HepG2 (cell line): ENCODE data around the gene TTC32. TPM values are rescaled to one million over a fixed set of nuclear protein-coding genes. Genes with fewer than 3 reads are reported as not detected.
A peak's percentile ranks its signal among the peaks of the same experiment; 100 is the strongest.

Experiments used
- ATF1 ChIP-seq: IDR thresholded peaks from 2 replicates; pipeline ENCODE4 v1.6.1; 2016; ENCODE audit warnings: mild to moderate bottlenecking, control low read depth
- ELF1 ChIP-seq: sonication (generic); formaldehyde crosslinking; IDR thresholded peaks from 2 replicates; pipeline ENCODE4 v1.4.0; 2020; ENCODE audit warnings: missing genetic modification reagents
- FOSL2 ChIP-seq: sonication (generic); formaldehyde crosslinking; IDR thresholded peaks from 2 replicates; pipeline ENCODE4 v1.4.0; 2020; ENCODE audit warnings: missing genetic modification reagents
- FOXK2 ChIP-seq: fragments of 450-650 bp; IDR thresholded peaks from 2 replicates; pipeline ENCODE4 v1.6.1; 2016
- HNRNPK ChIP-seq: fragments of 200-400 bp; formaldehyde crosslinking; IDR thresholded peaks from 2 replicates; pipeline ENCODE4 v1.6.1; 2018; ENCODE audit warnings: low read length, low read depth, moderate library complexity, mild to moderate bottlenecking; ENCODE audit not compliant: poor library complexity, severe bottlenecking
- NFE2L1 ChIP-seq: sonication (generic); formaldehyde crosslinking; IDR thresholded peaks from 2 replicates; pipeline ENCODE4 v1.4.0; 2020; ENCODE audit warnings: missing genetic modification reagents, mild to moderate bottlenecking, borderline replicate concordance
- ONECUT2 ChIP-seq: sonication (generic); formaldehyde crosslinking; IDR thresholded peaks from 2 replicates; pipeline ENCODE4 v1.4.0; 2020; ENCODE audit warnings: missing genetic modification reagents
- TBP ChIP-seq: sonication (generic); formaldehyde crosslinking; IDR thresholded peaks from 2 replicates; pipeline ENCODE4 v1.5.0; 2020; ENCODE audit warnings: missing genetic modification reagents
- TCF12 ChIP-seq, 2 experiments: fragments of 450-650 bp in 1 of 2; sonication (generic) in 1 of 2; formaldehyde crosslinking in 1 of 2; IDR thresholded peaks; 2 replicates each; pipeline versions ENCODE4 v1.6.1 to v1.8.0; 2017 to 2022; ENCODE audit warnings: antibody characterized with exemption in 1 of 2, mild to moderate bottlenecking in 1 of 2, missing genetic modification reagents in 1 of 2, moderate library complexity in 1 of 2
- TCF7L2 ChIP-seq: IDR thresholded peaks from 2 replicates; pipeline ENCODE4 v1.6.1; 2011; ENCODE audit warnings: mild to moderate bottlenecking, low read depth, low read length, moderate library complexity
- ZKSCAN8 ChIP-seq: IDR thresholded peaks from 2 replicates; pipeline ENCODE4 v1.6.1; 2016; ENCODE audit warnings: borderline replicate concordance, missing genetic modification reagents, missing compliant biosample characterization
- ZNF12 ChIP-seq: sonication (generic); formaldehyde crosslinking; IDR thresholded peaks from 2 replicates; pipeline ENCODE4 v1.5.0; 2020; ENCODE audit warnings: missing genetic modification reagents
- polyA plus RNA-seq, 8 experiments: library from polyadenylated mRNA; depleted of rRNA in 3 of 8; stranded (reverse) in 7 of 8; unstranded in 1 of 8; fragments of >200 nt; fragmentation: Illumina TruSeq in 4 of 8; extraction: Trizol in 4 of 8; gene quantifications; 2 replicates each; pipeline versions ENCODE4 v1.2.1 to v1.2.3, GENCODE V29; 2011 to 2016; ENCODE audit warnings: low read depth in 4 of 8, missing spikeins in 1 of 8, mixed read lengths in 1 of 8; ENCODE audit not compliant: insufficient read depth in 1 of 8
- total RNA-seq, 5 experiments: library from RNA; depleted of rRNA; stranded (reverse); fragments of >200 nt; fragmentation: Illumina TruSeq; extraction: Trizol; gene quantifications; 2 replicates each; pipeline ENCODE4 v1.2.3, GENCODE V29; 2016; ENCODE audit warnings: low read depth in 1 of 5
- TF ChIP-seq, protein P1 (sequence below): sonication (generic); formaldehyde crosslinking; IDR thresholded peaks from one replicate; pipeline ENCODE4 v1.5.1; 2020; ENCODE audit warnings: mild to moderate bottlenecking, missing genetic modification reagents; ENCODE audit errors: not compliant biosample characterization
- TF ChIP-seq, protein P2 (sequence below): sonication (generic); formaldehyde crosslinking; IDR thresholded peaks from 2 replicates; pipeline ENCODE4 v1.4.0; 2020; ENCODE audit warnings: mild to moderate bottlenecking, low read depth, missing genetic modification reagents
- TF ChIP-seq, protein P3 (sequence below): IDR thresholded peaks from 2 replicates; pipeline ENCODE4 v1.6.1; 2016; ENCODE audit warnings: mild to moderate bottlenecking, missing biosample characterization, missing genetic modification reagents
- TF ChIP-seq, protein P4 (sequence below): IDR thresholded peaks from 2 replicates; pipeline ENCODE4 v1.6.1; 2016; ENCODE audit warnings: missing compliant biosample characterization, missing genetic modification reagents, borderline replicate concordance
- TF ChIP-seq, protein P5 (sequence below): sonication (generic); IDR thresholded peaks from 2 replicates; pipeline ENCODE4 v1.6.1; 2016; ENCODE audit warnings: low read depth, borderline replicate concordance
- TF ChIP-seq, protein P6 (sequence below): sonication (generic); formaldehyde crosslinking; IDR thresholded peaks from 2 replicates; pipeline ENCODE4 v1.5.0; 2020; ENCODE audit warnings: mild to moderate bottlenecking, low read depth, missing genetic modification reagents, borderline replicate concordance

Gene TTC32
- total and polyA plus RNA-seq, 2 of the 13 experiments (the other 11 are each of a cell fraction or from before 2014, with no cell fraction given): 21.6 to 38.3 TPM

DNA sequence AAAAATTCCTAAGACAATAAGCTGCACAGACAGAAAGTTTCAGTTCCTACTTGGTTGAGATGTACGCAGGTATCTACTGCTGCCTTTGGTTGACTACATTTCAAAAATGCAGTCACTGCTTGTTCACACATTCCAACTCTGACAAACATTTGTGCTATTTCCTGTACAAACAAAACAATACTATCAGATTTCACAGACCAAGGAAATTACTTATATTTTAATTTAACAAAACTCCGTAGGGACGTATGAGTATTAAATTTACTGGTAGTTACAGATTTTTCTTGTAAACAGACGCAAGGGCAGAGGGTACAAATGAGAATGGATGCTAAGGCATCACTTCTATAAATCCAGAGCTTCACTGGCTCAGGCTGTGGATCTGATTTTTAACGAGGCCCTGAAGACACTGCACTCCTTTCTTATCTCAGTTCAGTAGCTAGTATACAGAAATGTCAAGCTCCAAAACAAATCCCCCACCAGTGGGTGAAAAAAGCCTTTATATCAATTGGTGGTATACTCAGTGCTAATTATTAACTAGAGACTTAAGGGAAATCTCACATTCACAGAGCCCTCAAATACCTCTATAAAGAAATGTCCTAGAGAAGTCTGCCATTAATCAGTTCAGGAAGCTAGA, 31.7 kb upstream of the TTC32 start (continued):
- TF ChIP-seq, protein P1, sequence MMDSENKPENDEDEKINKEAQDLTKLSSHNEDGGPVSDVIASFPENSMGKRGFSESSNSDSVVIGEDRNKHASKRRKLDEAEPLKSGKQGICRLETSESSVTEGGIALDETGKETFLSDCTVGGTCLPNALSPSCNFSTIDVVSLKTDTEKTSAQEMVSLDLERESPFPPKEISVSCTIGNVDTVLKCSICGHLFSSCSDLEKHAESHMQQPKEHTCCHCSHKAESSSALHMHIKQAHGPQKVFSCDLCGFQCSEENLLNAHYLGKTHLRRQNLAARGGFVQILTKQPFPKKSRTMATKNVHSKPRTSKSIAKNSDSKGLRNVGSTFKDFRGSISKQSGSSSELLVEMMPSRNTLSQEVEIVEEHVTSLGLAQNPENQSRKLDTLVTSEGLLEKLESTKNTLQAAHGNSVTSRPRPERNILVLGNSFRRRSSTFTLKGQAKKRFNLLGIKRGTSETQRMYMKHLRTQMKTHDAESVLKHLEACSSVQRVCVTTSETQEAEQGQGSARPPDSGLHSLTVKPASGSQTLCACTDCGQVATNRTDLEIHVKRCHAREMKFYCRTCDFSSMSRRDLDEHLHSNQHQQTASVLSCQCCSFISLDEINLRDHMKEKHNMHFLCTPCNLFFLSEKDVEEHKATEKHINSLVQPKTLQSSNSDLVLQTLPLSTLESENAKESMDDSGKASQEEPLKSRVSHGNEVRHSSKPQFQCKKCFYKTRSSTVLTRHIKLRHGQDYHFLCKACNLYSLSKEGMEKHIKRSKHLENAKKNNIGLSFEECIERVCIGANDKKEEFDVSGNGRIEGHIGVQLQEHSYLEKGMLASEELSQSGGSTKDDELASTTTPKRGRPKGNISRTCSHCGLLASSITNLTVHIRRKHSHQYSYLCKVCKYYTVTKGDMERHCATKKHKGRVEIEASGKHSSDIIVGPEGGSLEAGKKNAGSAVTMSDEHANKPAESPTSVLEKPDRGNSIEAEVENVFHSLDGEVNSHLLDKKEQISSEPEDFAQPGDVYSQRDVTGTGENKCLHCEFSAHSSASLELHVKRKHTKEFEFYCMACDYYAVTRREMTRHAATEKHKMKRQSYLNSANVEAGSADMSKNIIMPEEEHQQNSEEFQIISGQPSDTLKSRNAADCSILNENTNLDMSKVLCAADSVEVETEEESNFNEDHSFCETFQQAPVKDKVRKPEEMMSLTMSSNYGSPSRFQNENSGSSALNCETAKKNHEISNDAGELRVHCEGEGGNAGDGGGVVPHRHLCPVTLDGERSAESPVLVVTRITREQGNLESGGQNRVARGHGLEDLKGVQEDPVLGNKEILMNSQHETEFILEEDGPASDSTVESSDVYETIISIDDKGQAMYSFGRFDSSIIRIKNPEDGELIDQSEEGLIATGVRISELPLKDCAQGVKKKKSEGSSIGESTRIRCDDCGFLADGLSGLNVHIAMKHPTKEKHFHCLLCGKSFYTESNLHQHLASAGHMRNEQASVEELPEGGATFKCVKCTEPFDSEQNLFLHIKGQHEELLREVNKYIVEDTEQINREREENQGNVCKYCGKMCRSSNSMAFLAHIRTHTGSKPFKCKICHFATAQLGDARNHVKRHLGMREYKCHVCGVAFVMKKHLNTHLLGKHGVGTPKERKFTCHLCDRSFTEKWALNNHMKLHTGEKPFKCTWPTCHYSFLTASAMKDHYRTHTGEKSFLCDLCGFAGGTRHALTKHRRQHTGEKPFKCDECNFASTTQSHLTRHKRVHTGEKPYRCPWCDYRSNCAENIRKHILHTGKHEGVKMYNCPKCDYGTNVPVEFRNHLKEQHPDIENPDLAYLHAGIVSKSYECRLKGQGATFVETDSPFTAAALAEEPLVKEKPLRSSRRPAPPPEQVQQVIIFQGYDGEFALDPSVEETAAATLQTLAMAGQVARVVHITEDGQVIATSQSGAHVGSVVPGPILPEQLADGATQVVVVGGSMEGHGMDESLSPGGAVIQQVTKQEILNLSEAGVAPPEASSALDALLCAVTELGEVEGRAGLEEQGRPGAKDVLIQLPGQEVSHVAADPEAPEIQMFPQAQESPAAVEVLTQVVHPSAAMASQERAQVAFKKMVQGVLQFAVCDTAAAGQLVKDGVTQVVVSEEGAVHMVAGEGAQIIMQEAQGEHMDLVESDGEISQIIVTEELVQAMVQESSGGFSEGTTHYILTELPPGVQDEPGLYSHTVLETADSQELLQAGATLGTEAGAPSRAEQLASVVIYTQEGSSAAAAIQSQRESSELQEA (CRISPR knock-in tag): no peak
- TF ChIP-seq TBP (CRISPR knock-in tag) (no peak), TCF7L2 (no peak), ZNF12 (CRISPR knock-in tag) (peak; percentile 82), ZKSCAN8 (no peak), FOSL2 (0 out of 2 replicates have a peak, but pooled peaks have one; percentile 13), ELF1 (CRISPR knock-in tag) (no peak), TCF12 (IDR thresholded peaks at IDR 0.05) (no peak), TCF12 (CRISPR knock-in tag; IDR thresholded peaks at IDR 0.05) (no peak), FOXK2 (no peak), NFE2L1 (CRISPR knock-in tag) (no peak), ATF1 (CRISPR knock-in tag) (0 out of 2 replicates have a peak, but pooled peaks have one; percentile 30), ONECUT2 (CRISPR knock-in tag) (no peak), HNRNPK (no peak)
- TF ChIP-seq, protein P2, sequence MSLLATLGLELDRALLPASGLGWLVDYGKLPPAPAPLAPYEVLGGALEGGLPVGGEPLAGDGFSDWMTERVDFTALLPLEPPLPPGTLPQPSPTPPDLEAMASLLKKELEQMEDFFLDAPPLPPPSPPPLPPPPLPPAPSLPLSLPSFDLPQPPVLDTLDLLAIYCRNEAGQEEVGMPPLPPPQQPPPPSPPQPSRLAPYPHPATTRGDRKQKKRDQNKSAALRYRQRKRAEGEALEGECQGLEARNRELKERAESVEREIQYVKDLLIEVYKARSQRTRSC: no peak
- TF ChIP-seq, protein P3, sequence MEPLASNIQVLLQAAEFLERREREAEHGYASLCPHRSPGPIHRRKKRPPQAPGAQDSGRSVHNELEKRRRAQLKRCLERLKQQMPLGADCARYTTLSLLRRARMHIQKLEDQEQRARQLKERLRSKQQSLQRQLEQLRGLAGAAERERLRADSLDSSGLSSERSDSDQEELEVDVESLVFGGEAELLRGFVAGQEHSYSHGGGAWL (CRISPR knock-in tag): no peak
- TF ChIP-seq, protein P4, sequence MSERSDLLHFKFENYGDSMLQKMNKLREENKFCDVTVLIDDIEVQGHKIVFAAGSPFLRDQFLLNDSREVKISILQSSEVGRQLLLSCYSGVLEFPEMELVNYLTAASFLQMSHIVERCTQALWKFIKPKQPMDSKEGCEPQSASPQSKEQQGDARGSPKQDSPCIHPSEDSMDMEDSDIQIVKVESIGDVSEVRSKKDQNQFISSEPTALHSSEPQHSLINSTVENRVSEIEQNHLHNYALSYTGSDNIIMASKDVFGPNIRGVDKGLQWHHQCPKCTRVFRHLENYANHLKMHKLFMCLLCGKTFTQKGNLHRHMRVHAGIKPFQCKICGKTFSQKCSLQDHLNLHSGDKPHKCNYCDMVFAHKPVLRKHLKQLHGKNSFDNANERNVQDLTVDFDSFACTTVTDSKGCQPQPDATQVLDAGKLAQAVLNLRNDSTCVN (CRISPR knock-in tag): no peak
- TF ChIP-seq, protein P5, sequence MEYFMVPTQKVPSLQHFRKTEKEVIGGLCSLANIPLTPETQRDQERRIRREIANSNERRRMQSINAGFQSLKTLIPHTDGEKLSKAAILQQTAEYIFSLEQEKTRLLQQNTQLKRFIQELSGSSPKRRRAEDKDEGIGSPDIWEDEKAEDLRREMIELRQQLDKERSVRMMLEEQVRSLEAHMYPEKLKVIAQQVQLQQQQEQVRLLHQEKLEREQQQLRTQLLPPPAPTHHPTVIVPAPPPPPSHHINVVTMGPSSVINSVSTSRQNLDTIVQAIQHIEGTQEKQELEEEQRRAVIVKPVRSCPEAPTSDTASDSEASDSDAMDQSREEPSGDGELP: no peak
- TF ChIP-seq, protein P6, sequence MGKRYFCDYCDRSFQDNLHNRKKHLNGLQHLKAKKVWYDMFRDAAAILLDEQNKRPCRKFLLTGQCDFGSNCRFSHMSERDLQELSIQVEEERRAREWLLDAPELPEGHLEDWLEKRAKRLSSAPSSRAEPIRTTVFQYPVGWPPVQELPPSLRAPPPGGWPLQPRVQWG (CRISPR knock-in tag): no peak
